Renal cortex interstitium (tissue), 11 donors: ENCODE data around the gene SFXN2. TPM values are rescaled to one million over a fixed set of nuclear protein-coding genes. Genes with fewer than 3 reads are reported as not detected.
A peak's percentile ranks its signal among the peaks of the same experiment; 100 is the strongest.
"Not testable (repeated sequence)": the region's sequence is repeated elsewhere in the genome, so short reads cannot be mapped to it uniquely, and the experiment has no call there.

Experiments
- DNase-seq, 11 donors: peaks; one replicate each; pipeline ENCODE4 v3.0.0-alpha.2; 2013; ENCODE audit warnings: low read depth in 9 of 11, low spot score in 4 of 11; ENCODE audit errors: extremely low read depth in 1 of 11
- polyA plus RNA-seq, 3 donors: library from polyadenylated mRNA; unstranded; fragments of 120-200 nt; gene quantifications; one replicate each; pipeline ENCODE4 v1.2.1, GENCODE V29; 2013; ENCODE audit not compliant: insufficient read length in 3 of 3

SFXN2 gene
- polyA plus RNA-seq, 3 donors: 52.6 to 61.8 (median 58.4) TPM

GRCh38 chr10:102740229-102740628 lies 25.8 kb downstream of the SFXN2 start:
- no peak for DNase-seq

- DNase-seq: no peak
Measured at GRCh38 chr10:102741726-102742237, 27.3 kb downstream of the SFXN2 start.

- DNase-seq: not testable (repeated sequence)
Measured at GRCh38 chr10:102742313-102742712, 27.9 kb downstream of the SFXN2 start.

GRCh38 chr10:102743078-102743587 lies 28.7 kb downstream of the SFXN2 start:
- no peak for DNase-seq

- DNase-seq: peak; percentile 96 to 100 (median 99)
Measured at GRCh38 chr10:102743588-102744373, 29.3 kb downstream of the SFXN2 start, which contains the start of gene WBP1L. TSS of gene WBP1L (plus strand) at chr10:102743948. CDS start at chr10:102744054, 106 bp downstream.

- DNase-seq: no peak
Measured at GRCh38 chr10:102744374-102745051, 30.1 kb downstream of the SFXN2 start.

GRCh38 chr10:102745157-102745556 lies 30.7 kb downstream of the SFXN2 start:
- DNase-seq: no peak

- DNase-seq: no peak
Measured at GRCh38 chr10:102752266-102752930, 38.0 kb downstream of the SFXN2 start.

GRCh38 chr10:102752934-102753664 lies 38.7 kb downstream of the SFXN2 start:
- no peak for DNase-seq

GRCh38 chr10:102753718-102754117 lies 39.3 kb downstream of the SFXN2 start:
- DNase-seq: no peak

- no peak for DNase-seq
Measured at GRCh38 chr10:102757323-102757722, 42.9 kb downstream of the SFXN2 start.

- no peak for DNase-seq
Measured at GRCh38 chr10:102758240-102758932, 44.0 kb downstream of the SFXN2 start.

- DNase-seq: not testable (repeated sequence)
Measured at GRCh38 chr10:102758933-102759262, 44.5 kb downstream of the SFXN2 start.

GRCh38 chr10:102759497-102760210 lies 45.2 kb downstream of the SFXN2 start:
- DNase-seq: no peak

- no peak for DNase-seq
Measured at GRCh38 chr10:102761981-102762380, 47.5 kb downstream of the SFXN2 start.

- DNase-seq: no peak
Measured at GRCh38 chr10:102762401-102763015, 48.1 kb downstream of the SFXN2 start.

- DNase-seq: no peak
Measured at GRCh38 chr10:102763037-102763607, 48.7 kb downstream of the SFXN2 start.
